ENCODE measurements around the gene CFLAR.
"Not testable (repeated sequence)": the region's sequence is repeated elsewhere in the genome, so short reads cannot be mapped to it uniquely, and the experiment has no call there.

The CFLAR gene

DNA sequence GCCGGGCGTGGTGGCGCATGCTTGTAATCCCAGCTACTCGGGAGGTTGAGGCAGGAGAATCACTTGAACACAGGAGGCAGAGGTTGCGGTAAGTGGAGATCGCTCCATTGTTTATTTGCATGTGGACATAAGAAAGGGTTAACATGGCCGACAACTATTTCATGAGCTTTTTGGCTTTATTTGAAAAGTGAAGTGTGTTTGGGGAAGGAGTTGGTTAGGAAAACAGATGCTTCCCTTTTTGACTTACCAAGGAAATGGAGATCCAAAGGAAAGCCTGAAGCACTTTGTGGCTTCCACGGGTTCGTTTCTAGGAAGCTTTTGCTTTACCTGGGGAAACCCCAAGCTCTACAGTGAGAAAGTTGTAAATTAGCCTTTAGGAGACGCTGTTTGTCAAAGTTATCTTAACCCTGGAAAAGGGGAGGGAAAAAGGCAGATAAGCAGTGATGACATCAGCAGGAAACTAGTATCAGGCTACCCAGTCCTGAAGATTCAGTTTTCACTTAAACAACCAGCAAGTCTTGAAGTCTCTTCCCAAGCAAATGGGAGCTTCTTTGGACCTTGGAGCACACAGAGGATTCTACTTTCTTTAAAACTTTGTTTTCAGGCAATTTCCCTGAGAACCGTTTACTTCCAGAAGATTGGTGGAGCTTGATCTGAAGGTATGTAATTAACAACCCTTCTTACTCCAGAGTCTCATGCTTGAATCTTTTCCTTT, 66.8 kb downstream of the CFLAR start, which contains the start of gene CASP10:
CASP10 (plus strand) TSS at position 492 of the 715 bp plus-strand sequence. CDS start 2,637 bp downstream, outside the sequence.
- TF ChIP-seq, protein P1, sequence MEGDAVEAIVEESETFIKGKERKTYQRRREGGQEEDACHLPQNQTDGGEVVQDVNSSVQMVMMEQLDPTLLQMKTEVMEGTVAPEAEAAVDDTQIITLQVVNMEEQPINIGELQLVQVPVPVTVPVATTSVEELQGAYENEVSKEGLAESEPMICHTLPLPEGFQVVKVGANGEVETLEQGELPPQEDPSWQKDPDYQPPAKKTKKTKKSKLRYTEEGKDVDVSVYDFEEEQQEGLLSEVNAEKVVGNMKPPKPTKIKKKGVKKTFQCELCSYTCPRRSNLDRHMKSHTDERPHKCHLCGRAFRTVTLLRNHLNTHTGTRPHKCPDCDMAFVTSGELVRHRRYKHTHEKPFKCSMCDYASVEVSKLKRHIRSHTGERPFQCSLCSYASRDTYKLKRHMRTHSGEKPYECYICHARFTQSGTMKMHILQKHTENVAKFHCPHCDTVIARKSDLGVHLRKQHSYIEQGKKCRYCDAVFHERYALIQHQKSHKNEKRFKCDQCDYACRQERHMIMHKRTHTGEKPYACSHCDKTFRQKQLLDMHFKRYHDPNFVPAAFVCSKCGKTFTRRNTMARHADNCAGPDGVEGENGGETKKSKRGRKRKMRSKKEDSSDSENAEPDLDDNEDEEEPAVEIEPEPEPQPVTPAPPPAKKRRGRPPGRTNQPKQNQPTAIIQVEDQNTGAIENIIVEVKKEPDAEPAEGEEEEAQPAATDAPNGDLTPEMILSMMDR (conservative IDR thresholded peaks at IDR 0.05; ENCODE audit: low read length): peak; percentile 38
- H3K4me3 ChIP-seq (ENCODE audit: low read length): peak within 1 kb of the TSS; percentile 39
- peak; percentile 39 for DNase-seq (ENCODE audit: low read depth)

DNA sequence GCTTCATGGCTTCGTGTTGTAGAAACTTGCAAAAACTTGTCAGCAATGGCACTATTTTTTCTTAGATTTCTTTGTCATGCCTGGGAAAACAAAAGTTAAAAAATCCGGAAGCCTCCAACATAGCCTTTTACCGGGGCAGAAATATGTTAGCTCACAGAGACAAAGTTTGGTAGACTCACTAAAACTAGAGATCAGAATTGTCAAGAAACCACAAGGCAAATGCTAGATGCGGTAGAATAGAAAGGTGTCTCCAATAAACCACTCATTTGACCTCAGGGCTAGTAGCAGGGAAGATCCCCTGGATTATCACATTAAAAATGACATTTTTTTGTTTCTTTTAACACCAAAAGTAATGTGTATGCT, 67.4 kb downstream of the CFLAR start:
- DNase-seq (ENCODE audit: low read depth): no peak
- peak overlapping the region; percentile 39 for H3K4me3 ChIP-seq (ENCODE audit: low read length)
- TF ChIP-seq, protein P1 (conservative IDR thresholded peaks at IDR 0.05; ENCODE audit: low read length): no peak

DNA sequence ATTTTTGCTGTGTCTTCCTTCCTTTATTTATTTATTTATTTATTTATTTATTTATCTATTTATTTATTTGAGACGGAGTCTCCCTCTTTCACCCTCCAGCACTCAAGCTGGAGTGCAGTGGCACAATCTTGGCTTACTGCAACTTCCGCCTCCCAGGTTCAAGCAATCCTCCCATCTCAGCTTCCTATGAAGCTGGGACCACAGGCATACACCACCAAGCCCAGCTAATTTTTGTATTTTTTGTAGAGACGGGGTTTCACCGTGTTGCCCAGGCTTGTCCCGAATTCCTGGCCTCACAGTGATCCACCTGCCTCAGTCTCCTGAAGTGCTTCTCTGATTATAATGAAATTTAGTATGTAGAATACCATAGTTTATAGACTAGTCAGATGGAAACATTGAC, 67.9 kb downstream of the CFLAR start:
- DNase-seq (ENCODE audit: low read depth): not testable (repeated sequence)
- H3K4me3 ChIP-seq (ENCODE audit: low read length): peak overlapping the region; percentile 39

DNA sequence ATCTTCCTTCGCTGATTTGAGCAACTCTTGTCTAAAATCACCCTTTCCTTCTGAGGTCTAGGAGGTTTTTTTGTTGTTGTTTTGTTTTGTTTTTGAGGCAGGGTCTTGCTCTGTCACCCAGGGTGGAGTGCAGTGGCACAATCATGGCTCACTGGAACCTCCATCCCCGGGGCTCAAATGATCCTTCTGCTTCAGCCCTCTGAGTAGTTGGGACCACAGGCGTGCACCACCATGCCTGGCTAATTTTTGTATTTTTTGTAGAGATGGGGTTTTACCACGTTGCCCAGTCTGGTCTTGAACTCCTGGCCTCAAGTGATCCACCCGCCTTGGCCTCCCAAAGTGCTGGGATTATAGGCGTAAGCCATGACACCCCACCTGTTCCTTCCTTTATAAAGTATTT, 68.3 kb downstream of the CFLAR start:
- H3K4me3 ChIP-seq (ENCODE audit: low read length): peak overlapping the region; percentile 18

DNA sequence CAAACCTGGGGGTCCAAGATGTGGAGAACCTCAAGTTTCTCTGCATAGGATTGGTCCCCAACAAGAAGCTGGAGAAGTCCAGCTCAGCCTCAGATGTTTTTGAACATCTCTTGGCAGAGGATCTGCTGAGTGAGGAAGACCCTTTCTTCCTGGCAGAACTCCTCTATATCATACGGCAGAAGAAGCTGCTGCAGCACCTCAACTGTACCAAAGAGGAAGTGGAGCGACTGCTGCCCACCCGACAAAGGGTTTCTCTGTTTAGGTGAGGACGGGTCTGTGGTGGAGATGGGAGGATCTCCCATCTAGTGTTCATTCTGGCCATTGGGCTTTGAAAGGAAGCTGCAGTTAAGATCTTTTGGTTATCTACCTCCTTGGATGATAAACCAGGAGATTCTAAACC, 69.9 kb downstream of the CFLAR start:
- H3K4me3 ChIP-seq (ENCODE audit: low read length): no peak overlapping the region
- DNase-seq (ENCODE audit: low read depth): no peak
- TF ChIP-seq, protein P1 (conservative IDR thresholded peaks at IDR 0.05; ENCODE audit: low read length): no peak

More for the DNA sequence above, 68.3 kb downstream of the CFLAR start:
- not testable (repeated sequence) for DNase-seq (ENCODE audit: low read depth)

DNA sequence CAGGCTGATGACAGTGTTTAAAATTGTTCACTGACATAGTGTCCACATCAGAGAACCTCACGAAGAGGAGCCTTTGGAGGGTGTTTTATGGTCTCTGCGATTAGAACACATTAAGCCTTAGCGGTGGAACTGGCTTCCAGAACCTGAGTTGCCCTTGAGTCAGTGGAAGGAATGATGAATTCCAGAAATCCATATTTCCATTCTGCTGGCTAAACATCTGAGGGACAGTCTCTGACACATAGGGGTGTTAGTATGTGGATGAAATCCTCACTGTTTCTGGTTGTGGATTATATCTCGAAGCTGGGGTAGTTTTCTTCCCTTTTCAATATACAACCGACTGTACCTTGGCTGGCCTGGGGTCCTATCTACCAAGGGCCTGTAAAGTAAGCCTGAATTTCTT, 71.0 kb downstream of the CFLAR start:
- H3K4me3 ChIP-seq (ENCODE audit: low read length): no peak overlapping the region
- no peak for DNase-seq (ENCODE audit: low read depth)
- TF ChIP-seq, protein P1 (conservative IDR thresholded peaks at IDR 0.05; ENCODE audit: low read length): no peak

DNA sequence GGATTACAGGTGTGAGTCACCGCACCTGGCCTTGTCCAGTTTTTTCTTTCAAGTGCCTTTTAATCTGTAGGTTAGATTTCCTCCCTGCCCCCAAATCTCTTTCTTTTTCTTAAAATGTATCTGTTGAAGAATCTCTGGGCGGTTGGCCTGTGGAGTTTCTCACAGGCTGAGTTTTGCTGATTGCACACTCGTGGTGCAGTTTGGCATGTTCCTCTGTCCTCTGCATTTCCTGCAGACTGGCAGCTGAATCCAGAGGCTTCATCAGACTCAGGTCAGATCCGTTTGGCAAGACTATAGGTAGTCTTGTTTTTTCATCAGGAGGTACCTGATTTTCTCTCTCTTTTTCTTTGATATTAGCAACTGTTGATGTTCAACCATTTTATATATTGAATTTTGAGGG, 72.5 kb downstream of the CFLAR start:
- no peak overlapping the region for H3K4me3 ChIP-seq (ENCODE audit: low read length)
- DNase-seq (ENCODE audit: low read depth): no peak
- TF ChIP-seq, protein P1 (conservative IDR thresholded peaks at IDR 0.05; ENCODE audit: low read length): no peak

DNA sequence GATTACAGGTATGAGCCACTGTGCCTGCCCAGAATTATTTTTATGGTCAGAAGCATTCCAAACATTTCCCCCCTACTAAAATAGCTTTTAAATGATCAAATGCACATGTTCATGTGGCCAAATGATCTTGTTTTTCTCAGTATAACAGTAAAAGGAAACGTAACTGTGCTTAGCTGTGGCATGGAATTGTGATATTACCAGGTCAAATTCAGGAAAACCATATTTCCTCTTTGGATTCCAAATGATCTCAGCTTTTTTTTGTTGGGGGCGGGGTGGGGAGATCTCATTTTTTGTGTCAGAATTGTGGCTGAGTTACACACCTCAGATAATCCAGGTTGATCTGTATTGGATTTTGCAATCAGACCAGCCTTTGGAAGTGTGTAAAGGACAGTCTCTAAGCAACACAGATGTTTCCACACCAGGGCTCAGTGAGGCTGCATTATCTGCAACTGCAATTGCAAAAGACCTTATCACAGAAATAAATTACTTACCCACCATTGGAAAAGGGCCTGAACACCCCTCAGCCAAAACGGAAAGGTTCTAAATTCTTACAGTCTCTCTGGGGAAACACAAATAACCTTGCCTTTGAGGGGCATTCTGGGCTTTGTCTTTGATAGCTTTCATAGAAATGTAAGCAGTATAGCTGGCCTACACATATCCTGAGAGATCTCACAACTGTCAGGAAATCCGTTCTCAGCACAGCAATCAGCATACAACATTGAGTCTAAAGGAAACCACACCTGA, 75.3 kb downstream of the CFLAR start:
- no peak overlapping the region for H3K4me3 ChIP-seq (ENCODE audit: low read length)
- TF ChIP-seq, protein P1 (conservative IDR thresholded peaks at IDR 0.05; ENCODE audit: low read length): no peak
- no peak for DNase-seq (ENCODE audit: low read depth)

Data from AG10803 (cell line).